MM.1S (cell line): Measurements from ENCODE around the gene APBB2.

Experiments used
- CTCF ChIP-seq: fragments of 300-600 bp; sonication (generic); IDR thresholded peaks from 2 replicates; pipeline ENCODE4 v1.5.1; 2016; ENCODE audit warnings: antibody characterized with exemption, low read length, mixed read lengths
- EZH2 ChIP-seq: fragments of 300-600 bp; sonication (generic); optimal IDR thresholded peaks from 2 replicates; pipeline ENCODE3; 2017; ENCODE audit warnings: low read depth, mild to moderate bottlenecking, antibody characterized with exemption, low read length, mixed read lengths

DNA sequence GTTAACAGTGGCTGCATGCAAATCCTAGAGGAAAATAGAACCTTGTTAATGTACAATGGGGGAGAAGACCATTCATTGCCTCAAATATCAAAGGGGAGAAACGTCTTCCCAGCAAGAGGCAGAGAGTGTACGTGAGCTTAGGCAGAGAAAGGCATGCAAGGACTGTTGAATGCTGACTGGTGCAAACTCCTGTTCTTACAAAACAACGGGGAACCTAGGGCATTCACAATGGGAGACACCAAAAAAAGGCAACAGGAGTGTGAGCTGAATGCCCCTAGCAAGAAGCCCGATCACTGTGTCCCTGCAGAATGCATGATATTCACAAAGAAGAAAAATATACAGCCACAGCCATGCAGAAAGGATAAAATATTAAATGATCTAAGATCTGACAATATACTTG lies 279.7 kb downstream of the APBB2 start:
- TF ChIP-seq CTCF (no peak), EZH2 (no peak)
